NCI-H2107 treated with DMSO at 0.1 percent for 48 hours (cell line): ENCODE data around the gene COA4.
A peak's percentile ranks its signal among the peaks of the same experiment; 100 is the strongest.
"Not testable (repeated sequence)": the region's sequence is repeated elsewhere in the genome, so short reads cannot be mapped to it uniquely, and the experiment has no call there.

Source experiments
- DNase-seq: peaks from one replicate; lab custom pipeline; 2025; ENCODE audit not compliant: unreplicated experiment; lab: John Stamatoyannopoulos, UW

COA4 gene

GRCh38 chr11:73876424-73877310 is at the start of gene COA4, which contains the start of gene PAAF1:
Gene COA4, minus strand, starts transcription at chr11:73876846. Its CDS starts 3,468 bp downstream, at chr11:73873378.
Gene PAAF1, plus strand, starts transcription at chr11:73876999. Its CDS starts 23 bp downstream, at chr11:73877022.
- DNase-seq = peak; percentile 94

GRCh38 chr11:73921180-73921579 is 44.5 kb upstream of the COA4 start:
- DNase-seq = no peak

GRCh38 chr11:73916435-73916834 is 39.8 kb upstream of the COA4 start:
- no peak for DNase-seq

GRCh38 chr11:73914284-73914683 is 37.6 kb upstream of the COA4 start:
- no peak for DNase-seq

- DNase-seq = no peak
Measured at GRCh38 chr11:73913472-73913871, 36.8 kb upstream of the COA4 start.

- DNase-seq = no peak
Measured at GRCh38 chr11:73912026-73912425, 35.4 kb upstream of the COA4 start.

- no peak for DNase-seq
Measured at GRCh38 chr11:73907191-73907590, 30.5 kb upstream of the COA4 start.

GRCh38 chr11:73902303-73902702 is 25.7 kb upstream of the COA4 start:
- DNase-seq = no peak

- DNase-seq = no peak
Measured at GRCh38 chr11:73894725-73895335, 18.2 kb upstream of the COA4 start.

GRCh38 chr11:73893041-73893440 is 16.4 kb upstream of the COA4 start:
- DNase-seq = no peak

- no peak for DNase-seq
Measured at GRCh38 chr11:73889536-73889935, 12.9 kb upstream of the COA4 start.

GRCh38 chr11:73889019-73889418 is 12.4 kb upstream of the COA4 start:
- DNase-seq = no peak

- no peak for DNase-seq
Measured at GRCh38 chr11:73888244-73888643, 11.6 kb upstream of the COA4 start.

GRCh38 chr11:73883856-73884255 is 7.2 kb upstream of the COA4 start:
- no peak for DNase-seq

- not testable (repeated sequence) for DNase-seq
Measured at GRCh38 chr11:73880449-73880848, 3.8 kb upstream of the COA4 start.

GRCh38 chr11:73878771-73879170 is 2.1 kb upstream of the COA4 start:
- no peak for DNase-seq

- no peak for DNase-seq
Measured at GRCh38 chr11:73875840-73876239, 806 bp downstream of the COA4 start.

- DNase-seq = no peak
Measured at GRCh38 chr11:73875380-73875779, 1.3 kb downstream of the COA4 start.

- DNase-seq = no peak
Measured at GRCh38 chr11:73872749-73873357, 3.8 kb downstream of the COA4 start.

- DNase-seq = no peak
Measured at GRCh38 chr11:73870261-73870660, 6.4 kb downstream of the COA4 start.

- no peak for DNase-seq
Measured at GRCh38 chr11:73869332-73869949, 7.2 kb downstream of the COA4 start.
